T-helper 1 cell treated with Interleukin-12 subunit alpha and Interleukin-12 subunit beta and Interleukin-4 antibody, amounts not matched to agents 30 μg/mL and 1 μg/mL, for 36 hours (primary cell): ENCODE data around the gene NDUFA9.

ENCODE experiments used
- H3K27ac Mint-ChIP-seq: one replicate; pipeline ENCODE4 v1.8.0; 2021; ENCODE audit warnings: mild to moderate bottlenecking, mixed read lengths
- H3K27me3 Mint-ChIP-seq: one replicate; pipeline ENCODE4 v1.8.0; 2021; ENCODE audit warnings: low read depth, mixed read lengths
- H3K36me3 Mint-ChIP-seq: one replicate; pipeline ENCODE4 v1.8.0; 2021; ENCODE audit warnings: low read depth, mixed read lengths
- H3K4me1 Mint-ChIP-seq: one replicate; pipeline ENCODE4 v1.8.0; 2021; ENCODE audit warnings: low read depth, mixed read lengths
- H3K4me3 Mint-ChIP-seq: one replicate; pipeline ENCODE4 v1.8.0; 2021; ENCODE audit warnings: mild to moderate bottlenecking, moderate library complexity, mixed read lengths
- H3K9me3 Mint-ChIP-seq: one replicate; pipeline ENCODE4 v1.8.0; 2021; ENCODE audit warnings: mixed read lengths

NDUFA9 gene

GRCh38 chr12:4649358-4649661 is 396 bp downstream of the NDUFA9 start:
- no peaks in the 10 kb centered on the region for H3K36me3 Mint-ChIP-seq
- peaks cover 35% of the 10 kb centered on the region for H3K4me1 Mint-ChIP-seq
- peak overlapping the region; percentile 100 for H3K4me3 Mint-ChIP-seq
- H3K27me3 Mint-ChIP-seq = peaks cover 7% of the 10 kb centered on the region
- peak overlapping the region; percentile 93 for H3K27ac Mint-ChIP-seq
- no peaks in the 10 kb centered on the region for H3K9me3 Mint-ChIP-seq

DNA sequence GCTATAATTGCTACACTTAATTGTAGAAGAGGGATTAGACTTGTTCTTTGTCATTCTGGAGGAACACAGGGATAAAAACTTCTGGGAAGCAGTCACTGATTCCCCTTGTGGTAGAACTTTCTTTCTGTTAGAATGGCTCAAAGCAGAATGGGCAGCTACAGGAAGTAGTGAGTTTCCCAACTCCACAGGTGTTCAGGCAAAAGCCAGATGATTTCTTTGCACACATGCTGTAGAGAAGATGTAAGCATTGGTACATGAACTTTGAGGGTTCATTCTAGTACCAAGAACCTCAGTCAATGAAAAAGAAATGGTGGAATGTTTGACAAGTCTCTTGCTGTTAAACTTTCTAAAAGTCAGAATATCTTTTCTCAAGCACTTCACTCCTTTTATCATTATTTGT is 4.3 kb downstream of the NDUFA9 start:
- Mint-ChIP-seq H3K4me1 (peaks cover 34% of the 10 kb centered on the region), H3K27ac (no peak overlapping the region), H3K9me3 (no peaks in the 10 kb centered on the region), H3K4me3 (no peak overlapping the region), H3K36me3 (peaks cover 11% of the 10 kb centered on the region), H3K27me3 (no peaks in the 10 kb centered on the region)

GRCh38 chr12:4653691-4654090 is 4.8 kb downstream of the NDUFA9 start:
- Mint-ChIP-seq H3K36me3 (peaks cover 11% of the 10 kb centered on the region), H3K4me1 (peaks cover 33% of the 10 kb centered on the region), H3K27me3 (no peaks in the 10 kb centered on the region), H3K4me3 (no peak overlapping the region), H3K27ac (no peak overlapping the region), H3K9me3 (no peaks in the 10 kb centered on the region)

- Mint-ChIP-seq H3K4me1 (peaks cover 2% of the 10 kb centered on the region), H3K27ac (peak overlapping the region; percentile 0), H3K4me3 (no peak overlapping the region), H3K27me3 (no peaks in the 10 kb centered on the region), H3K36me3 (peaks cover 34% of the 10 kb centered on the region), H3K9me3 (no peaks in the 10 kb centered on the region)
Measured at GRCh38 chr12:4663971-4664505, 15.1 kb downstream of the NDUFA9 start.

GRCh38 chr12:4665236-4665635 is 16.3 kb downstream of the NDUFA9 start:
- Mint-ChIP-seq H3K36me3 (peaks cover 38% of the 10 kb centered on the region), H3K4me1 (peaks cover 2% of the 10 kb centered on the region)

DNA sequence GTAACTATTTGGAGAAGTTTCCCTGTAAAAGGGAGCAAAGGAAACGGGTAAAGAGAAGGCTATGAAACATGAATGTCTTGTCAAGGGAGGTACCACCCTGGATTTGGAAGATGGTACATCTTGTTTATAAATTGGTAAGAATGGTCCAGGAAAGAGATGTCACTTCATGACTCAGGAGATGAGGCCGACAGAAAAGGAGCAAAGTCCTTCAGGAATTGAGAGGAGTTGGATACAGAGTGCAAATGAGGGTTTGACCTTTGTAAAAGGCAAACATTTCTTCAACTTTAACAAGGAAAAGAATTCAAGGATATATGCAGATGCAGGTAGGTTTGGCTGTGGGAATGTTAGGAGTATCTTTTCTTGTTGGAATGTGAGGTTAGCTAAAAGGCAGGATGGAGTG is 30.8 kb downstream of the NDUFA9 start:
- Mint-ChIP-seq H3K36me3 (peaks cover 23% of the 10 kb centered on the region), H3K4me3 (no peak overlapping the region), H3K27ac (no peak overlapping the region), H3K9me3 (no peaks in the 10 kb centered on the region), H3K27me3 (no peaks in the 10 kb centered on the region), H3K4me1 (no peaks in the 10 kb centered on the region)

More at GRCh38 chr12:4665236-4665635, 16.3 kb downstream of the NDUFA9 start:
- Mint-ChIP-seq H3K27me3 (no peaks in the 10 kb centered on the region), H3K9me3 (no peaks in the 10 kb centered on the region), H3K27ac (no peak overlapping the region), H3K4me3 (no peak overlapping the region)

- Mint-ChIP-seq H3K27me3 (no peaks in the 10 kb centered on the region), H3K4me1 (no peaks in the 10 kb centered on the region), H3K27ac (no peak overlapping the region), H3K4me3 (no peak overlapping the region), H3K9me3 (no peaks in the 10 kb centered on the region), H3K36me3 (peaks cover 19% of the 10 kb centered on the region)
Measured at GRCh38 chr12:4681732-4682131, 32.8 kb downstream of the NDUFA9 start.

DNA sequence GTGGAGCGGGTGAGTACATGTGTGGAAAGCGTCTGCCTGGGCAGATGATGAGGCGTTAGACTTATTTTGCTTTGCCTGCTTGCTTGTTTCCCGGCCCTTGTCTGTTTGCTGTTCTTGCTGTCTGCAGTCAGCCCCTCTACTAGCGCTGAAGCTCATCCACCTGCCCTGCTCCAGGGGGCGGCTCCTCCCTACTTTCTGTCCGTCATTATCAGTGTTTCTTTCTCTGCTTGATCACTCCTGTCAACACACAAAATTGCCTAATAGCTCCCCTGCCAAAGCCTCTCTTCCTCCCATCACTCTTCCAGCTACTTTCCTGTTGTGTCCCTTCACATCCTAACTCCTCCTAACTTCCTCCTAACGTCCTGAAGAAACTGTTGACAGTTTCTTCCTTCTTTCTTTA is 36.4 kb downstream of the NDUFA9 start:
- Mint-ChIP-seq H3K4me1 (no peaks in the 10 kb centered on the region), H3K27me3 (no peaks in the 10 kb centered on the region), H3K36me3 (peaks cover 22% of the 10 kb centered on the region), H3K4me3 (no peak overlapping the region), H3K9me3 (no peaks in the 10 kb centered on the region), H3K27ac (no peak overlapping the region)

DNA sequence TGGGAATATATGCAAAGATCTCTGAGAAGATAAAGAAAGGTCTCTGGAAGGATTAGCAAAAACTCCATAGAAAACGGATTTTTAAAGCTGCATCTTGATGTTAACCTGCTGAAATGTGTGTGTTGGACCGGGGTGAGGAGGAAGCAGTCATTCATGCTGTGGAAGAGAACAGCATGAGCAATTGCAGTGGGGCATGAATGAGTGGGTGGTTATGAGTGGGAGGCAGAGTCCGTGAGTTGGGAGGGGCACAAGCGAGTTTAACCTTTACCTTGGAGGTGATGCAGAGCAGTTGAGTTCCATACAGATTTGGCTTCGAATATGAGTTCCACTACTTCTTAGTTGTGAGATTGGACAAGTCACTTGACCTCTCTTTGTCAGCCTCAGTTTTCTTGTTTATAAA is 41.8 kb downstream of the NDUFA9 start:
- Mint-ChIP-seq H3K27me3 (no peaks in the 10 kb centered on the region), H3K36me3 (peaks cover 21% of the 10 kb centered on the region), H3K27ac (no peak overlapping the region), H3K9me3 (no peaks in the 10 kb centered on the region), H3K4me1 (no peaks in the 10 kb centered on the region), H3K4me3 (no peak overlapping the region)
